Measurements from ENCODE around the gene SUSD4.
"Not testable (repeated sequence)": the region's sequence is repeated elsewhere in the genome, so short reads cannot be mapped to it uniquely, and the experiment has no call there.

Gene SUSD4, protein sequence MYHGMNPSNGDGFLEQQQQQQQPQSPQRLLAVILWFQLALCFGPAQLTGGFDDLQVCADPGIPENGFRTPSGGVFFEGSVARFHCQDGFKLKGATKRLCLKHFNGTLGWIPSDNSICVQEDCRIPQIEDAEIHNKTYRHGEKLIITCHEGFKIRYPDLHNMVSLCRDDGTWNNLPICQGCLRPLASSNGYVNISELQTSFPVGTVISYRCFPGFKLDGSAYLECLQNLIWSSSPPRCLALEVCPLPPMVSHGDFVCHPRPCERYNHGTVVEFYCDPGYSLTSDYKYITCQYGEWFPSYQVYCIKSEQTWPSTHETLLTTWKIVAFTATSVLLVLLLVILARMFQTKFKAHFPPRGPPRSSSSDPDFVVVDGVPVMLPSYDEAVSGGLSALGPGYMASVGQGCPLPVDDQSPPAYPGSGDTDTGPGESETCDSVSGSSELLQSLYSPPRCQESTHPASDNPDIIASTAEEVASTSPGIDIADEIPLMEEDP

GRCh38 chr1:223363856-223364684 is at the start of gene SUSD4:
SUSD4 (minus strand) TSS chr1:223364176; CDS start chr1:223363425, 751 bp downstream.
- DNase-seq (ENCODE audit: low read depth in 2 of 2): peak; percentile 37 to 51

DNA sequence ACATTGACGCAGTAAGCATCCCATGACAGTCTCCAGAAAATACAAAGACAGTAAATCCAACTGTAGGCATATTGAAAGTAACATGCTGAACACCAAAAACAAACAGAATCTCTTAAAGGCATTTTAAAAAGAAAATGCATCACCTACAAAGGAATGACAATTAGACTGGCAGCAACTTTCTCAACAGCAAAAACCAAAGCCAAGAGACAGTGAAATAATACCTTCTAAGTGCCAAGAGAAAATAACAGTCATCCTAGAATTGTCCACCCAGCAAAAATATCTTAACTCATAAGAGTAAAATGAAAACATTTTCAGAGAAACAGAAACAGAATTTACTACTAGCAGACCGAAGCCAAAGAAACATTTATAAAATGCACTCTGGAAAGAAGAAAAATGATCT is 49.2 kb upstream of the SUSD4 start:
- DNase-seq (ENCODE audit: low read depth in 2 of 2): no peak

DNA sequence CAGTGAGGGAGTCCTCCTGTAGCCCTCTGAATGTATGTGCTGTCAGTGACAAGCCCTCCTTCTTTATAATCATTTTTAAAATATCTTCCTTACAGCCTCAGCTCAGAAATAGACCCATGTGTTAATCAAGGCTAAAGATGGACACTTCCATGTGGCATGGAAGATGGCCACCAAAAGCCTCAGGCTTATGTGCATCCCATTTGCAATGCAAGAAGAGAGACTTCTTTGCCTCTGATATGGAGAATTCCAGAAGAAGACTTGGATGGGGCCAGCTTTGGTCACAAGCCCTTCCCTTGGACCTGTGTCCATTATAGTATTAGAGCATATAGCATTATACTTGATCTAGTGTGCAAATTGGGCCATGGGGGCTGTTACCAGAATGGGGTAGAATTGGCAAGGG is 47.7 kb upstream of the SUSD4 start:
- no peak for DNase-seq (ENCODE audit: low read depth in 2 of 2)

DNA sequence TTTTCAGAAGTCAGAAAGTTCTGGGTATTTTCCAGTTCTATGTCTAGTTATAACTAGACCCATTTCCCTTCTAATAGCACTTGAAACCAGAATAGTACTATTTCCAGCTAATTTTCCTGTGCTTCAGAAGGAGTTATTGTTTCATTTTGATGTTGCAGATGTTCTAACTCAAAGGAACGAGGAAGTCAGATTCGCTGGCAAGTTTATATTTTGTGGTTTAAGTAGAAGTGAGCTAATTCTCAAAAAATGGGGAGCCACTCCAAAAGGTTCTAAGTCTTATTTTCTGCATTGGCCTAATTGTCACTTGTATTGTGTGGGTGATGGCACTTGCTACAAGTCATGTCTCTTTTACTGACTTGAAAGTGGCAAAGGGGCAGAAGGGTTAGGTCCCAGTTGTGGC is 47.3 kb upstream of the SUSD4 start:
- DNase-seq (ENCODE audit: low read depth in 2 of 2): no peak

DNA sequence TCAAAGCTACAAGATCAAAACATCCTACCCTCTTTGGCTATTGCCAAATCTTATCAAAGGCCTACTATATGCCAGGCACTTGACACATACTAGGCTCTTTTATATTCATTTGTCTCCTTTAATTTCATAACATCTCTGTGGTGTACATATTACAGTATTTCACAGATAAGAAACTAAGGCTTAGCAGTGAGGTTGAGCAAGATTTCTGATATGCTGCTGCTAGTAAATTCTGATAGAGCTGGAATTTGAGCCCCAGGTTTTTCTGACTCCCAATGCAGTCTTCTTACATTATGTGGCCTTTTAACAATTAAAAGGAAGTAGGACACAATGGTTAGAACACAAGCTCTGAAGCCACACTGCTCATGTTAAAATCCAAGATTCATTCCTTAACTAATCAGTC is 46.1 kb upstream of the SUSD4 start:
- no peak for DNase-seq (ENCODE audit: low read depth in 2 of 2)

DNA sequence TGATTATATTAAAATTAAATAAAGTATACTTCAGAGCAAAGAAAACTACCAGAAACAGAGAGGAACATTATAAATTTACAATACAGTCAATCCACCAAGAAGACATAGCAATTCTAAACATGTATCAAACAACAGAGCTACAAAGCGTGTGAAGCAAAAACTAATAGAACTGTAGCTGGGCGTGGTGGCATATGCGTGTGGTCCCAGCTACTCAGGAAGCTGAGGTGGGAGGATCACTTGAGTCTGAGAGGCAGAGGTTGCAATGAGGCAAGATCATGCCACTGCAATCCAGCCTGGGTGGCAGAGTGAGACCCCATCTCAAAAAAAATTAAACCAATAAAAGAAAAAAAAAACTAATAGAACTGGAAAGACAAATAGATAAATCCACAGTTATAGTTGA is 41.5 kb upstream of the SUSD4 start:
- DNase-seq (ENCODE audit: low read depth in 2 of 2): no peak

- DNase-seq (ENCODE audit: low read depth in 2 of 2): no peak
These were observed 39.3 kb upstream of the SUSD4 start for GRCh38 chr1:223403184-223403815.

- no peak for DNase-seq (ENCODE audit: low read depth in 2 of 2)
These were observed 38.8 kb upstream of the SUSD4 start for GRCh38 chr1:223402790-223403142.

DNA sequence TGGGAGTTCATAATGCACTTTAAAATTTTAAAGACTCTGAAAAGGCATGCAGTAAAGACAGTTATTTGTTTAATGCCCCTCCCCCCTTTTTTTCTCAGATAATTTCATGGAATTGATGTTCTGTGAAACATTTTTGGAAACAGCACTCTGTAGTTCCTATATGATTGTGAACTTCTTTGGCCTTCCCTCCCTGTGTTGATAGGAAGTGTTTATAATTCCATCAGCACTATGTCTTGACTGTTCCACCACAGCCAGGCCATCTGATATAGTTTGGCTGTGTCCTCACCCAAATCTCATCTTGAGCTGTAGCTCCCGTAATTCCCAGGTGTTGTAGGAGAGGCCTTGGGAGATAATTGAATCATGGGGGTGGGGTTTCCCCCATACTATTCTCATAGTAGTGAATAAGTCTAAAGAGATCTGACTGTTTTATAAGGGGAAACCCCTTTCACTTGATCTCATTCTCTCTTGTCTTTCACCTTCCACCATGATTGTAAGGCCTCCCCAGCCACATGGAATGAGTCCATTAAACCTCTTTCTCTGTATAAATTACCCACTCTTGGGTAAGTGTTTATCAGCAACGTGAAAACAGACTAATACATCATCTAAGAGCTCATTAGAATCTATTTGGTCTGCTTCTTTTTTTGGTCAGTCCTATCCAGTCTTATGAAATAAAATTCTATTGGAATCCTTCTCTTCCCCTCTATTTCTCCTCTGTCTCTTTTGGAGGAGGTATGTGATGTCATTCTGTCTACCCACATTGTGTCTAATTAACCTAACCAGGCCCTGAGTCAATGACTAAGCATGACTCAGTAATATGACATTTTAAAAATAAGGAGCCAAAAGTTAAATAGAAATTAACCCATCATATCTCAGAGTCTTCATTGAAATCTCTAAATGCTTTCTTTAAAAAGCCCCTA is 38.2 kb upstream of the SUSD4 start:
- no peak for DNase-seq (ENCODE audit: low read depth in 2 of 2)

GRCh38 chr1:223399393-223399792 is 35.4 kb upstream of the SUSD4 start:
- not testable (repeated sequence) for DNase-seq (ENCODE audit: low read depth in 2 of 2)

GRCh38 chr1:223394706-223395105 is 30.7 kb upstream of the SUSD4 start:
- no peak for DNase-seq (ENCODE audit: low read depth in 2 of 2)

DNA sequence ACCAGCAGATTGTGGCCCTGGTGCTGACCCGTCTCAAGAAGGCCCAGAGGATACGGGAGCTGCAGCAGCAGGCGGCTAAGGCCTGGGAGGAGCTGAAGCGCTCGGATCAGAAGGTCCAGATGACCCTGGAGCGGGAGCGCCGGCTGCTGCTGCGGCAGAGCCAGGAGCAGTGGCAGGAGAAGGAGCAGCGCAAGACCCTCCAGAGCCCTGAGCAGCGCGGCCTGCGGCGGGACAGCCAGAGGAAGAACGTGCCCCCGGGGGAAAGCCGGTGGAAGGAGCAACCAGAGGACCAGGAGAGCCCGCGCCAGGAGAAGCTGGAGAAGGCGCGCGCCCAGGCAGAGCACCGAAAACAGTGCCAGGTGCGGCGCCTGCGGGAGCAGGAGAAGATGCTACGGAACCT is 30.3 kb upstream of the SUSD4 start:
- no peak for DNase-seq (ENCODE audit: low read depth in 2 of 2)

DNA sequence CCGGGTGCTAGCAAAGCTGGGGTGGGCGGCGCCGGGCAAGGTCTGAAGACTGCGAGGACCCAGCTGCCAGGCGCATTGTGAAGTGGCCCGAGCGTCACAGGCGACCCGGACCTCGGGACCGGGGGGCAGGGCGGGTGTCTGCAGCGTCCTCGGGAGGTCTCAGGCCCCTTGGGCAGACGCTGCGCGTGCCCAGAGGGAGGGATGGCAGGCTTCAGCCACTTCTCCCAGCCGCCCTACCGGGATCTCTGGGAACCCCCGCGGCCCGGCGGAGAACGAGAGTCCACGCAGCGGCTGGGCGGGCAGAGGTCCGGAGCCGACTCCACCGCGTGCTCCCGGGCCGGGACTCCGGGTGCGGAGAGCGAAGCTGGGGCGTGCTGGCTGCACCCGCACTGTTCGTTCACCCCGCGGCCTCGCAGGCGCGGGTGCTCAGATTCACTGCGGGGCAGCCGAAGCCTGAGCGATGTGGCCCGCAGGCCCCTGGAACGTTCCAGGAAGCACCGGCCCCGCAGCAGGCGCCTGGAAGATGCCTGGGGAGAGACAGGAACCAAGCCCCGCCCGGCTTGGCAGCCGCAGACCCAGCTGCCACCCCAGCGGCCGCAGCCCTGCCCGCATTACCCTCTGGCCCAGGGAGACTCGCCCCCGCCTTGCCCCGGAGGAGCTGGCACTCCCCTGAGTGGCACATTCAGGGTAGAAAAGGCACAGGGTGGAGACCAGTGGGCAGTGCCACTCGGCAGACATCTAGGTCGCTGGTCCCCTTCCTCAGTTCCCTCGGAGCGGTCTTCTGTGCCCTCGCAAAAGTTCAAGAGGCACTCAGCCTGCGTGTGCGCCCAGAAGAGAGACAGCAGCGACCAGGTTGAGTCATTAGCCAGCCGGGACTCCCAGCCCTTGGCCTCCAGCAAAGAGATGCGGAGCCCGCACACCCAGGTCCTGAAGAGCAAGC is 29.6 kb upstream of the SUSD4 start, which contains the start of gene CCDC185:
Gene CCDC185, plus strand, starts transcription at position 141 of the 940 bp plus-strand sequence. Its CDS starts 61 bp downstream, at position 202.
- no peak for DNase-seq (ENCODE audit: low read depth in 2 of 2)

GRCh38 chr1:223390618-223391017 is 26.6 kb upstream of the SUSD4 start:
- no peak for DNase-seq (ENCODE audit: low read depth in 2 of 2)

DNA sequence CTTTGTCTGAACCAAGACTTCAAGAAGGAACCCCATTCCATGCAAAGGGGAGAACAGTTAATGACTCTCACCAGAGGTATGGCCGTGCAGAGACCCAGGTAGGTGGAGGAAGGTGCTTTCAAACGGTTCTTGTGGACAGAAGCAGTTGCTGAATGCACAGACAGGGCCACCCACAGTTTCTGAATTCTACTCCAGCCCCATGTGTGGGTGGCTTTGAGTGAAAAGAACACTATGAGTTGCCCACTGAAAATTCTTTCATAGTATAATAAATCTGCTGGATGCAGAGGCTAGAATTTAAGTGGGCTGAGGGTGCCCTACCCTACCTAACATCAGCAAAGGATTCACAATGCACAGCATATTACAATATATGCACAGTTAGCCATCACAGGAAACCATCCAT is 22.0 kb upstream of the SUSD4 start:
- no peak for DNase-seq (ENCODE audit: low read depth in 2 of 2)

- no peak for DNase-seq (ENCODE audit: low read depth in 2 of 2)
These were observed 14.8 kb upstream of the SUSD4 start for GRCh38 chr1:223378754-223379153.

- no peak for DNase-seq (ENCODE audit: low read depth in 2 of 2)
These were observed 10.2 kb upstream of the SUSD4 start for GRCh38 chr1:223374064-223374610.

DNA sequence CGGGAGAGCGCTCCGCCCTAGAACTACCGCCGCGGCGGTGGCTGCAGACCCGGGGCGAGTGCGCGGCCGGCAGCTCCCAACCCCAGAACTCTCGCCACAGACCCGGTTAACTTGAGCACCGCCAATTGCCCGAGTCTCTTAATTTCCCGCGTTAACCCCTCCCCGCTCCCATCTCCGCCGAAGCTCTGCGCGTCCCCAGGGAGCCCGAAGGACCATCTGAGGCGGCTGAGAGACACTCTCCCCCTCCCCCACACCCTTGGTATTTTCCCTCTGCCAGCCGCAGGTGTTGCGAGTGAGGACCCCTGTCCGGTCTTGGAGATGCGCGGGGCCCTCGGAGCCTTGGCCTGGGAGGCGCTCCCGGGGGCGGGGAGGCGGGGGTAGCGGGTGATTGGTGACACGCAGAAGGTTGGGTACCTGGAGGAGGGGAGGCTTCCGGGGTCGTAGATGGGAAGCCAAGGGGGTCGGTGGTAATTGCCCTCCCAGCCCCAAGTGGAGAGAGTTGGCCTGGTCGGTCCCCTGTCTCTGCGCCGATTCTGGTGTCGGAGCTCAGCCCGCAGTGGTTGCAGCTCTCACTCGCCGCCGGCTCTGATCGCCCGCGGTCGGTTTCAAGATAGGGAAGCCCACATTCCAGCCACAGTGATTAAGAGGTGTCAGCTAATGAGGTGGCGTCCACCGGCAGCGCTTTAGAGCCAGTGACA is 858 bp upstream of the SUSD4 start:
- DNase-seq (ENCODE audit: low read depth in 2 of 2): no peak
